ENCODE results near the gene TMEM119. TPM values are rescaled to one million over a fixed set of nuclear protein-coding genes. Genes with fewer than 3 reads are reported as not detected.

Gene TMEM119
- total RNA-seq, 1 experiment from 2014 or later = not detected

GRCh38 chr12:108615918-108616317 lies 18.0 kb upstream of the TMEM119 start:
- no peak overlapping the region for H3K4me3 ChIP-seq (ENCODE audit: low read depth, low read length)
- no peaks in the 10 kb centered on the region for H3K27me3 ChIP-seq (replicated peaks; ENCODE audit: control insufficient read depth, insufficient read depth, low read length)
- TF ChIP-seq, protein P1, sequence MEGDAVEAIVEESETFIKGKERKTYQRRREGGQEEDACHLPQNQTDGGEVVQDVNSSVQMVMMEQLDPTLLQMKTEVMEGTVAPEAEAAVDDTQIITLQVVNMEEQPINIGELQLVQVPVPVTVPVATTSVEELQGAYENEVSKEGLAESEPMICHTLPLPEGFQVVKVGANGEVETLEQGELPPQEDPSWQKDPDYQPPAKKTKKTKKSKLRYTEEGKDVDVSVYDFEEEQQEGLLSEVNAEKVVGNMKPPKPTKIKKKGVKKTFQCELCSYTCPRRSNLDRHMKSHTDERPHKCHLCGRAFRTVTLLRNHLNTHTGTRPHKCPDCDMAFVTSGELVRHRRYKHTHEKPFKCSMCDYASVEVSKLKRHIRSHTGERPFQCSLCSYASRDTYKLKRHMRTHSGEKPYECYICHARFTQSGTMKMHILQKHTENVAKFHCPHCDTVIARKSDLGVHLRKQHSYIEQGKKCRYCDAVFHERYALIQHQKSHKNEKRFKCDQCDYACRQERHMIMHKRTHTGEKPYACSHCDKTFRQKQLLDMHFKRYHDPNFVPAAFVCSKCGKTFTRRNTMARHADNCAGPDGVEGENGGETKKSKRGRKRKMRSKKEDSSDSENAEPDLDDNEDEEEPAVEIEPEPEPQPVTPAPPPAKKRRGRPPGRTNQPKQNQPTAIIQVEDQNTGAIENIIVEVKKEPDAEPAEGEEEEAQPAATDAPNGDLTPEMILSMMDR (IDR thresholded peaks at IDR 0.05; ENCODE audit: insufficient read depth in 1 of 2, low read depth in 1 of 2, low read length in 1 of 2, severe bottlenecking in 1 of 2, unreplicated experiment in 1 of 2) = no peak
- CTCF ChIA-PET = interaction anchor here (0.6 kb wide), 1 partner anchor 1157 kb away, joined by 3 read pairs; no protein-coding TSS in a partner anchor
- no peak for DNase-seq
- H3K27ac Mint-ChIP-seq (ENCODE audit: unreplicated experiment) = no peak overlapping the region
- H3K27me3 Mint-ChIP-seq (ENCODE audit: insufficient read depth, unreplicated experiment) = peaks cover 7% of the 10 kb centered on the region
- peaks cover 9% of the 10 kb centered on the region for H3K4me1 Mint-ChIP-seq (ENCODE audit: low read depth, unreplicated experiment)
- H3K36me3 ChIP-seq (ENCODE audit: control insufficient read depth, insufficient read depth, low read length) = no peaks in the 10 kb centered on the region
- no peaks in the 10 kb centered on the region for H3K36me3 Mint-ChIP-seq (ENCODE audit: insufficient read depth, unreplicated experiment)
- intact Hi-C loops (cut with micrococcal nuclease; ENCODE audit: unreplicated experiment) = no loop called here
- BruUV-seq (replicated peaks) = no TSS peak
- no peaks in the 10 kb centered on the region; the same call in 1 of the 2 replicates for H3K4me1 ChIP-seq
- H3K9me3 ChIP-seq = no peaks in the 10 kb centered on the region
- H3K9me3 Mint-ChIP-seq (ENCODE audit: unreplicated experiment) = no peaks in the 10 kb centered on the region
- no peak overlapping the region for H3K4me3 Mint-ChIP-seq (ENCODE audit: unreplicated experiment)
- POLR2A ChIA-PET = no interaction called here

GRCh38 chr12:108614639-108615038 lies 16.8 kb upstream of the TMEM119 start:
- Histone ChIP-seq H3K4me3 (ENCODE audit: low read depth, low read length) (no peak overlapping the region), H3K9me3 (no peaks in the 10 kb centered on the region), H3K4me1 (no peaks in the 10 kb centered on the region), H3K27me3 (replicated peaks; ENCODE audit: control insufficient read depth, insufficient read depth, low read length) (no peaks in the 10 kb centered on the region), H3K36me3 (ENCODE audit: control insufficient read depth, insufficient read depth, low read length) (no peaks in the 10 kb centered on the region)
- Mint-ChIP-seq H3K4me3 (ENCODE audit: unreplicated experiment) (no peak overlapping the region), H3K9me3 (ENCODE audit: unreplicated experiment) (no peaks in the 10 kb centered on the region), H3K4me1 (ENCODE audit: low read depth, unreplicated experiment) (peaks cover 3% of the 10 kb centered on the region), H3K27me3 (ENCODE audit: insufficient read depth, unreplicated experiment) (peaks cover 7% of the 10 kb centered on the region), H3K36me3 (ENCODE audit: insufficient read depth, unreplicated experiment) (no peaks in the 10 kb centered on the region), H3K27ac (ENCODE audit: unreplicated experiment) (no peak overlapping the region)
- ChIA-PET POLR2A (no interaction called here), CTCF (no interaction called here)
- no peak for DNase-seq
- BruUV-seq (replicated peaks) = no TSS peak
- intact Hi-C loops (cut with micrococcal nuclease; ENCODE audit: unreplicated experiment) = no loop called here
- TF ChIP-seq, protein P1 (IDR thresholded peaks at IDR 0.05; ENCODE audit: insufficient read depth in 1 of 2, low read depth in 1 of 2, low read length in 1 of 2, severe bottlenecking in 1 of 2, unreplicated experiment in 1 of 2) = no peak

- H3K9me3 ChIP-seq = no peaks in the 10 kb centered on the region
- Mint-ChIP-seq H3K4me1 (ENCODE audit: low read depth, unreplicated experiment) (no peaks in the 10 kb centered on the region), H3K4me3 (ENCODE audit: unreplicated experiment) (no peak overlapping the region), H3K36me3 (ENCODE audit: insufficient read depth, unreplicated experiment) (no peaks in the 10 kb centered on the region), H3K27me3 (ENCODE audit: insufficient read depth, unreplicated experiment) (peaks cover 7% of the 10 kb centered on the region), H3K27ac (ENCODE audit: unreplicated experiment) (no peak overlapping the region), H3K9me3 (ENCODE audit: unreplicated experiment) (no peaks in the 10 kb centered on the region)
- CTCF ChIA-PET = no interaction called here
- TF ChIP-seq, protein P1 (IDR thresholded peaks at IDR 0.05; ENCODE audit: insufficient read depth in 1 of 2, low read depth in 1 of 2, low read length in 1 of 2, severe bottlenecking in 1 of 2, unreplicated experiment in 1 of 2) = no peak
- H3K4me3 ChIP-seq (ENCODE audit: low read depth, low read length) = no peak overlapping the region
- intact Hi-C loops (cut with micrococcal nuclease; ENCODE audit: unreplicated experiment) = no loop called here
- POLR2A ChIA-PET = no interaction called here
- no peaks in the 10 kb centered on the region for H3K4me1 ChIP-seq
- BruUV-seq (replicated peaks) = no TSS peak
- H3K36me3 ChIP-seq (ENCODE audit: control insufficient read depth, insufficient read depth, low read length) = no peaks in the 10 kb centered on the region
- no peak for DNase-seq
- H3K27me3 ChIP-seq (replicated peaks; ENCODE audit: control insufficient read depth, insufficient read depth, low read length) = no peaks in the 10 kb centered on the region
Observed at GRCh38 chr12:108614041-108614440, 16.2 kb upstream of the TMEM119 start.
